Measurements from ENCODE around the gene AFP.

The AFP gene

GRCh38 chr4:73409978-73410548 is 26.0 kb upstream of the AFP start:
- no peak for DNase-seq (ENCODE audit: extremely low spot score)
- ChIA-PET CTCF (no interaction called here), POLR2A (no interaction called here)
- no peak for TF ChIP-seq ELF4 (IDR thresholded peaks at IDR 0.05)
- no peak for TF ChIP-seq CTBP1 (IDR thresholded peaks at IDR 0.05; ENCODE audit: borderline replicate concordance)
- TF ChIP-seq SUZ12 (IDR thresholded peaks at IDR 0.05) = no peak
- no peak for TF ChIP-seq FOXM1 (IDR thresholded peaks at IDR 0.05; ENCODE audit: borderline replicate concordance)
- no peak for TF ChIP-seq PKNOX1 (IDR thresholded peaks at IDR 0.05)
- no peak for TF ChIP-seq ARNT (IDR thresholded peaks at IDR 0.05)
- no peak for TF ChIP-seq HDGF (IDR thresholded peaks at IDR 0.05; ENCODE audit: borderline replicate concordance)
- TF ChIP-seq NFRKB (IDR thresholded peaks at IDR 0.05) = no peak
- no peak for TF ChIP-seq BHLHE40 (IDR thresholded peaks at IDR 0.05; ENCODE audit: borderline replicate concordance)
- TF ChIP-seq SP1 (IDR thresholded peaks at IDR 0.05) = no peak

GRCh38 chr4:73410916-73411730 is 24.9 kb upstream of the AFP start:
- ChIA-PET POLR2A (no interaction called here), CTCF (no interaction called here)
- no peak for DNase-seq (ENCODE audit: extremely low spot score)
- TF ChIP-seq NFRKB (IDR thresholded peaks at IDR 0.05) = no peak
- TF ChIP-seq L3MBTL2 (conservative IDR thresholded peaks at IDR 0.05) = no peak
- TF ChIP-seq ELF4 (IDR thresholded peaks at IDR 0.05) = no peak
- no peak for TF ChIP-seq PKNOX1 (IDR thresholded peaks at IDR 0.05)

GRCh38 chr4:73411731-73412414 is 24.1 kb upstream of the AFP start:
- ChIA-PET POLR2A (no interaction called here), CTCF (no interaction called here)
- DNase-seq (ENCODE audit: extremely low spot score) = no peak
- TF ChIP-seq NFRKB (IDR thresholded peaks at IDR 0.05) (no peak), PKNOX1 (IDR thresholded peaks at IDR 0.05) (no peak), TARDBP (IDR thresholded peaks at IDR 0.05) (no peak)

GRCh38 chr4:73413294-73413755 is 22.7 kb upstream of the AFP start:
- no peak for TF ChIP-seq SP1 (IDR thresholded peaks at IDR 0.05)
- TF ChIP-seq FOXA1 (IDR thresholded peaks at IDR 0.05) = no peak
- TF ChIP-seq BHLHE40 (IDR thresholded peaks at IDR 0.05; ENCODE audit: borderline replicate concordance) = no peak
- TF ChIP-seq SUZ12 (IDR thresholded peaks at IDR 0.05) = no peak
- no peak for TF ChIP-seq NFRKB (IDR thresholded peaks at IDR 0.05)
- no peak for TF ChIP-seq FOXK2 (IDR thresholded peaks at IDR 0.05)
- TF ChIP-seq TARDBP (IDR thresholded peaks at IDR 0.05) = no peak
- no peak for DNase-seq (ENCODE audit: extremely low spot score)
- CTCF ChIA-PET = no interaction called here
- POLR2A ChIA-PET = no interaction called here

GRCh38 chr4:73414936-73415271 is 21.1 kb upstream of the AFP start:
- DNase-seq (ENCODE audit: extremely low spot score) = no peak
- CTCF ChIA-PET = no interaction called here
- TF ChIP-seq PKNOX1 (IDR thresholded peaks at IDR 0.05) (no peak), SP1 (IDR thresholded peaks at IDR 0.05) (no peak), FOXA1 (IDR thresholded peaks at IDR 0.05) (no peak), FOXM1 (IDR thresholded peaks at IDR 0.05; ENCODE audit: borderline replicate concordance) (no peak), SUZ12 (IDR thresholded peaks at IDR 0.05) (no peak), FOXK2 (IDR thresholded peaks at IDR 0.05) (no peak), ZNF384 (IDR thresholded peaks at IDR 0.05) (no peak), CTBP1 (IDR thresholded peaks at IDR 0.05; ENCODE audit: borderline replicate concordance) (no peak), ELF4 (IDR thresholded peaks at IDR 0.05) (no peak), L3MBTL2 (conservative IDR thresholded peaks at IDR 0.05) (no peak), ARNT (IDR thresholded peaks at IDR 0.05) (no peak), HDGF (IDR thresholded peaks at IDR 0.05; ENCODE audit: borderline replicate concordance) (no peak), BHLHE40 (IDR thresholded peaks at IDR 0.05; ENCODE audit: borderline replicate concordance) (no peak), TARDBP (IDR thresholded peaks at IDR 0.05) (no peak), LEF1 (IDR thresholded peaks at IDR 0.05; ENCODE audit: borderline replicate concordance) (no peak), NFRKB (IDR thresholded peaks at IDR 0.05) (no peak)
- POLR2A ChIA-PET = no interaction called here

GRCh38 chr4:73415807-73416238 is 20.2 kb upstream of the AFP start:
- no peak for DNase-seq (ENCODE audit: extremely low spot score)
- CTCF ChIA-PET = interaction anchor here (0.7 kb wide), 1 partner anchor 701 kb away, joined by 4 read pairs; no protein-coding TSS in a partner anchor
- POLR2A ChIA-PET = no interaction called here
- TF ChIP-seq ARNT (IDR thresholded peaks at IDR 0.05) = no peak
- TF ChIP-seq LEF1 (IDR thresholded peaks at IDR 0.05; ENCODE audit: borderline replicate concordance) = no peak
- no peak for TF ChIP-seq FOXM1 (IDR thresholded peaks at IDR 0.05; ENCODE audit: borderline replicate concordance)
- TF ChIP-seq CTBP1 (IDR thresholded peaks at IDR 0.05; ENCODE audit: borderline replicate concordance) = no peak
- TF ChIP-seq FOXK2 (IDR thresholded peaks at IDR 0.05) = no peak
- no peak for TF ChIP-seq HDGF (IDR thresholded peaks at IDR 0.05; ENCODE audit: borderline replicate concordance)
- no peak for TF ChIP-seq PKNOX1 (IDR thresholded peaks at IDR 0.05)
- no peak for TF ChIP-seq SUZ12 (IDR thresholded peaks at IDR 0.05)
- no peak for TF ChIP-seq NFRKB (IDR thresholded peaks at IDR 0.05)

Data from HEK293T (cell line).